Hepatocyte (in vitro differentiated cells): Measurements from ENCODE around the gene WDR33.

Experiments
- CTCF ChIP-seq: fragments of 200-600 bp; sonication (generic); IDR thresholded peaks from 2 replicates; pipeline ENCODE4 v1.5.1; 2016; ENCODE audit warnings: antibody characterized with exemption, mild to moderate bottlenecking; ENCODE audit not compliant: poor library complexity
- EZH2 ChIP-seq: fragments of 200-600 bp; sonication (generic); IDR thresholded peaks from 2 replicates; pipeline ENCODE4 v1.6.1; 2016; ENCODE audit warnings: antibody characterized with exemption, mild to moderate bottlenecking, borderline replicate concordance
- EZH2phosphoT487 ChIP-seq: fragments of 200-600 bp; sonication (generic); IDR thresholded peaks from one replicate; pipeline ENCODE4 v1.6.1; 2018; ENCODE audit warnings: antibody characterized with exemption, mild to moderate bottlenecking, low read depth, moderate library complexity; ENCODE audit not compliant: unreplicated experiment, severe bottlenecking

DNA sequence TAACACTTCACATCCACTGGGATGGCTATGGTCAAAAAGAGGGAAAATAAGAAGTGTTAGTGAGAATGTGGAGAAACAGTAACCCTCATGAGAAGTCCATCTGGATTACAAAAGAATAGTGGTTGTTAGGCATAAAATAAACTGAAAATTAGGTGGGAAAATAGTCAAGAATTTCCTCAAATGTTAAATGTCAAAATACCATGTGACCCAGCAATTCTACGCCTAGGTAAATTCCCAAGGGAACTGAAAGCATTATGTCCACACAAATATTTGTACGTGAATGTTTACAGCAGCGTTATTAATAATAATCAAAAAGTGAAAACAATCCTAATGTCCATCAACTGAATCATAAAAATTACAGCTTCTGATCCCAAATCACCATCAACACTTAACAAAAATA lies 11.0 kb downstream of the WDR33 start:
- TF ChIP-seq CTCF = no peak
- TF ChIP-seq EZH2 = no peak
- no peak for TF ChIP-seq EZH2phosphoT487
